CD4-positive, alpha-beta T cell treated with Interleukin-6 at 100 ng/mL for 8 hours (primary cell): Measurements from ENCODE around the gene FAM222B.
A peak's percentile ranks its signal among the peaks of the same experiment; 100 is the strongest.
"Not testable (repeated sequence)": the region's sequence is repeated elsewhere in the genome, so short reads cannot be mapped to it uniquely, and the experiment has no call there.

Source experiments
- DNase-seq: peaks from one replicate; pipeline ENCODE4 v3.0.0-alpha.2; 2020; ENCODE audit warnings: mixed read lengths, low spot score

The FAM222B gene, protein sequence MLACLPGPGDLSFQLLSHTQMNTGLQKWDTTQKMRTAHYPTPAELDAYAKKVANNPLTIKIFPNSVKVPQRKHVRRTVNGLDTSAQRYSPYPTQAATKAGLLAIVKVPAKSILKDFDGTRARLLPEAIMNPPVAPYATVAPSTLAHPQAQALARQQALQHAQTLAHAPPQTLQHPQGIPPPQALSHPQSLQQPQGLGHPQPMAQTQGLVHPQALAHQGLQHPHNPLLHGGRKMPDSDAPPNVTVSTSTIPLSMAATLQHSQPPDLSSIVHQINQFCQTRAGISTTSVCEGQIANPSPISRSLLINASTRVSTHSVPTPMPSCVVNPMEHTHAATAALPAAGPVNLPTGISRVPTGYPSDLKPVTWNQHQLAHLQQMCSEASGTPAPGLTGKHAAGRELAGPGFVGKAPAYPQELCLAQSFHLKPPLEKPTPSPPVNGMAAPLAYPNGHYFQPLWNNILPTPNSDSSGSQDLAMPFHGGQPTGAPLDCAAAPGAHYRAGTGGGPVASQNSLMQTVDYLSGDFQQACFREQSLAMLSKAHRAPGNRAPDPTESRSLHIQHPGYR

GRCh38 chr17:28842282-28843012 lies at the start of gene FAM222B:
Gene FAM222B, minus strand, starts transcription at chr17:28842790. Its CDS starts 76,123 bp downstream, at chr17:28766667.
- DNase-seq = peak; percentile 84

GRCh38 chr17:28892024-28892423 lies 49.4 kb upstream of the FAM222B start:
- no peak for DNase-seq

DNA sequence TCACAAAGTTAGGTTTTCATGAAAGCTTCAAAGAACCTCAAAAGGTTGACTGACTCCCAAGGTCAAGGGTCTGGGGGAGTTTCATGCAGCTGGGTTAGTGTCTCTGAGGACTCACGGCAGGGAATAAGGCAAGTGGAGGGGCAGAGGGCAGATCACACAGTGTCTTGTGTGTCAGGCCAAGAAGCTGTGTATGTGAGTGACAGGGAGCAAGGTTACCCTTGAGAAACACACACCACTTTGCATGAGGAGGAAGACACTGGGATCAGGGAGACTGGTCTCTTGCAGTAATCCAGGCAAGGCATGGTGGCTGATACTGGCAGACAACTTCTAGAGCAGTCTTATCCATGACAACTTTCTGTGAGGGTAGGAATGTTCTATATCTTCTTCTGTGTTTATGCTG lies 48.6 kb upstream of the FAM222B start:
- no peak for DNase-seq

- DNase-seq = no peak
Measured at GRCh38 chr17:28889996-28890395, 47.4 kb upstream of the FAM222B start.

- no peak for DNase-seq
Measured at GRCh38 chr17:28888832-28889231, 46.2 kb upstream of the FAM222B start.

DNA sequence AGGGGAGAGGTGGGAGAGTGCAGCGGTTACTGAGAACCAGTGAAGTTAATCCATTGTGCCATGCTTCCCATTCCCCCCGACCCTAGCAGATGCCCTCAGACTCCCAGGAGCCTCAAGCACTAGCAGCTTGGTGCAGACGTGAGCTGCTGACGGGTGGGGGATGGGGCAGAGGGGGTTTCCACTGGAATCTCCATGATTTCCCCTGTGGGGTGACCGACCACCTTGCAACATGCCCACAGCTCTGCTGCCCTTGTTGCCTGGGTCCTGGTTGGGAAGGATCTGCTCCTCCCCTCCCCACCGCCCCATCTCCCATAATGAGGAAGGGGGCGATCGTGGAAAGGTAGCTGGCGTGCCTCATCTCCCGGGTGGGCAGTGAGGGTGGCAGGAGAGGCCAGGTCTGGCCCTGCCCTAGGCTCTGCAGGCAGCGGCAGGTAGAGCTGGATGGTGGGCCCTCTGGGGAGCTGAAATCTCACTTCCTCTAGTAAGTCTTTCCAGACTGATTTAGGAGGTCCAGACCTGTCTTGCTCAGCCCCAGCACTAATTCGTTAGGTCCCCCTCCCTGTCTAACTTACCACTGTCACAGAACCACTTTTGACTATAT lies 45.4 kb upstream of the FAM222B start:
- no peak for DNase-seq

DNA sequence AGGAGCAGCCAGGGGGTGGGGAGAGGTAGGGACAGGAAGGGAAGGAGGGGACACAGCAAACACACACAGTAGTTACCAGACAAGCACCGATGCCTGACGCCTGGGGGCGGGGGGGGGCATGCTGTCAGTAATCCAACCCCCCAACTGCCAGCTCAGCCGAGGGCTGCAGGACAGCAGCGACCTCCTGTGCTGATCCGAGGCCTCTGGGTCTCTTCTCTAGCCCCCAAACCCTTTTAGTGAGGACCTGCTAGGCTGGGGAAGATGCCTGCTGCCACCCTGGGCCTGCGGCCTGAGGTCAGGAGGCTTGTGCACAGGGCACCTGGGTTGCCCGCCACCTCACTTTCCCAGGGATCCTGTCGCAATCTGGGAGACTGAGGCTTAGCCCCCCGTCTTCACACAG lies 43.4 kb upstream of the FAM222B start:
- DNase-seq = no peak

GRCh38 chr17:28885363-28885762 lies 42.8 kb upstream of the FAM222B start:
- DNase-seq = no peak

- DNase-seq = no peak
Measured at GRCh38 chr17:28883967-28884702, 41.5 kb upstream of the FAM222B start.

GRCh38 chr17:28882154-28882895 lies 39.7 kb upstream of the FAM222B start:
- no peak for DNase-seq

- no peak for DNase-seq
Measured at GRCh38 chr17:28881533-28882056, 39.0 kb upstream of the FAM222B start.

- DNase-seq = no peak
Measured at GRCh38 chr17:28880572-28880945, 38.0 kb upstream of the FAM222B start.

GRCh38 chr17:28879886-28880571 lies 37.4 kb upstream of the FAM222B start:
- DNase-seq = no peak

- DNase-seq = no peak
Measured at GRCh38 chr17:28878981-28879380, 36.4 kb upstream of the FAM222B start.

GRCh38 chr17:28878158-28878910 lies 35.7 kb upstream of the FAM222B start:
- no peak for DNase-seq

- DNase-seq = not testable (repeated sequence)
Measured at GRCh38 chr17:28877150-28877711, 34.6 kb upstream of the FAM222B start.

DNA sequence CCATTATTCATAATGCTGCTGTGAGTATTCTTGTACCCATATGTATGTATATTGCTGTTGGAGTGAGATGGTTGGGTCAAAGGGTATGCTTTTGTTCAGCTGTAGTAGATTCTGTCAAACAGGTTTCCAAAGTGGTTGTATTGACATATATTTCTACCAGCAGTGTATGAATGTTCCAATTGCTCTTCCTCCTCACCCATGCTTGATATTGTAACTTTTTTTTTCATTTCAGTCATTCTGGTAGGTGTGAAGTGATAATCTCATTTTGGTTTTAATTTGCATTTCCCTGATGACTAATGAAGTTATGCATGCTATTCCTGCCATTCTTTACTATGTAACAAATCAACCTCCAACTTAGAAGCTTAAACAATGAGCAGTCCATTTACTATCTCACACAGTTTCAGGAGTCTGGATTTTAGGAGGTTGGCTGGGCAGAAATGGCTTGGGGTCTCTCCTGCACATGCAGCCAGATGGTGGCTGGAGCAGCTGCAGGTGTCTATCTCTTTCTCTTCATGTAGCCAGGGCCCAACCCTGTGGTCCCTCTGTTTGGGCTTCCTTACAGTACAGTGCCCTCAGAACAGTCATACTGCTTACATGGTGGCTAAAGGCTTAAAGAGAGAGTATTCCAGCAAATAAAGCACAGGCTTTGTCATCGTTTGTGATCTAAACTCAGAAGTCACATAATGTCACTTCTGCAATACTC lies 33.4 kb upstream of the FAM222B start:
- no peak for DNase-seq

DNA sequence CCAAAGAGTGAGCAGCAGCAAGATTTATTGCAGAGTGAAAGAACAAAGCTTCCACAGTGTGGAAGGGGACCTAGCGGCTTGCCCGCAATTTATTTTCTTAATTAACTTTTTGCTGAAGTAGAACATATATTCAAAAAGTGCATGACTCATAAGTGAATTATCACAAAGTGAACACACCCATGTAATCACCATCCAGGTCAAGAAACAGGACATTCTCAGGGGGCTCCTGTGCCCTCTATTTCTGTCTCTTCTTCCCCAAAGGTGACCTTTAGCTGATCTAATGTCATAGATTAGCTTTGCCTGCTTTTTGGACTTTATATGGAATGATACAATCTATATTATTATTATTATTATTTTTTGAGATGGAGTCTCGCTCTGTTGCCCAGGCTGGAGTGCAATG lies 32.2 kb upstream of the FAM222B start:
- no peak for DNase-seq

- no peak for DNase-seq
Measured at GRCh38 chr17:28873839-28874238, 31.2 kb upstream of the FAM222B start.
